Epithelial cell of proximal tubule (primary cell): ENCODE measurements around the gene NME7. TPM values are rescaled to one million over a fixed set of nuclear protein-coding genes. Genes with fewer than 3 reads are reported as not detected.
A peak's percentile ranks its signal among the peaks of the same experiment; 100 is the strongest.
"Not testable (repeated sequence)": the region's sequence is repeated elsewhere in the genome, so short reads cannot be mapped to it uniquely, and the experiment has no call there.

Source experiments
- DNase-seq: peaks from one replicate; pipeline ENCODE4 v3.0.0-alpha.2; 2011; ENCODE audit warnings: low read depth
- H3K4me3 ChIP-seq: 2 replicates; pipeline ENCODE4 v1.5.1; 2011; ENCODE audit warnings: low read depth, mild to moderate bottlenecking, low read length
- total RNA-seq: library from RNA; depleted of rRNA; stranded (reverse); fragments of >200 nt; gene quantifications from 2 replicates; pipeline ENCODE4 v1.2.3, GENCODE V29; 2015
- TF ChIP-seq, protein P1 (sequence below): conservative IDR thresholded peaks from 2 replicates; pipeline ENCODE4 v1.5.1; 2012; ENCODE audit warnings: low read depth, mild to moderate bottlenecking, low read length

NME7 gene
- total RNA-seq, 1 donor from 2014 or later: 50.9 TPM

DNA sequence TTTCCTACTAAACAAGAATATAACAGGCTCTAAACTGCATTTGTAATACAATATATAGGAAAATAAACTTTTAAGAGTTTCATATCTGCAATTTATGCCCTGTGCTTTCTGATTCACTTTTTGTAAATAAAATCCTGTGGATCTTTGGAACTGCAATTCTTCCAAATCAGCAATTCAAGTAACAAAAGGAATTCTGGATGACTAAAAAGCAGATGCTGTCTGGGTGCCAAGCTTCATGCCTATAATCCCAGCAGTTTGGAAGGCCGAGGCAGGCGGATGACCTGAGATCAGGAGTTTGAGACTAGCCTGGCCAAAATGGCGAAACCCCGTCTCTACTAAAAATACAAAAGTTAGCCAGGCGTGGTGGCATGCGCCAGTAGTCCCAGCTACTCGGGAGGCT is 6.3 kb downstream of the NME7 start:
- H3K4me3 ChIP-seq: no peak overlapping the region
- TF ChIP-seq, protein P1, sequence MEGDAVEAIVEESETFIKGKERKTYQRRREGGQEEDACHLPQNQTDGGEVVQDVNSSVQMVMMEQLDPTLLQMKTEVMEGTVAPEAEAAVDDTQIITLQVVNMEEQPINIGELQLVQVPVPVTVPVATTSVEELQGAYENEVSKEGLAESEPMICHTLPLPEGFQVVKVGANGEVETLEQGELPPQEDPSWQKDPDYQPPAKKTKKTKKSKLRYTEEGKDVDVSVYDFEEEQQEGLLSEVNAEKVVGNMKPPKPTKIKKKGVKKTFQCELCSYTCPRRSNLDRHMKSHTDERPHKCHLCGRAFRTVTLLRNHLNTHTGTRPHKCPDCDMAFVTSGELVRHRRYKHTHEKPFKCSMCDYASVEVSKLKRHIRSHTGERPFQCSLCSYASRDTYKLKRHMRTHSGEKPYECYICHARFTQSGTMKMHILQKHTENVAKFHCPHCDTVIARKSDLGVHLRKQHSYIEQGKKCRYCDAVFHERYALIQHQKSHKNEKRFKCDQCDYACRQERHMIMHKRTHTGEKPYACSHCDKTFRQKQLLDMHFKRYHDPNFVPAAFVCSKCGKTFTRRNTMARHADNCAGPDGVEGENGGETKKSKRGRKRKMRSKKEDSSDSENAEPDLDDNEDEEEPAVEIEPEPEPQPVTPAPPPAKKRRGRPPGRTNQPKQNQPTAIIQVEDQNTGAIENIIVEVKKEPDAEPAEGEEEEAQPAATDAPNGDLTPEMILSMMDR: no peak
- no peak for DNase-seq

DNA sequence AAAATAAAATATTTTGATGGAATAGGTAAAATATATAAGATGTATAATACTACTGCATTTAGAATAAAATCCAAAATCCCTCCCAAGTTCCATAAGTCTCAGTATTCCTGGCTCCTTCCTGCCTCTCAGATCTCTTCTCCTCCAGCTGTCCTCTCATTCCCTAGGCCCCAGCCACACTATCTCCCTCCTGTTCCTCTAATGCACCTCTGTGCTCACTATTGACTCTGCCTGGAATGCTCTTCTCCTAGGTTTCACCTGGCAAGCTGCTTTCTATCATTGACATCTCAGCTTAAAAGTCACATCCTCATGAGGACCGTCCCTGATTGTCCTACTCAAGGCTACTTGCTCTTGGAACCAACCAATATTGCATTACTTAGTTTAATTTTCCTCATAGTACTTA is 7.2 kb downstream of the NME7 start:
- TF ChIP-seq, protein P1: no peak
- no peak for DNase-seq
- no peak overlapping the region for H3K4me3 ChIP-seq

- TF ChIP-seq, protein P1: peak; percentile 77
- no peak for DNase-seq
- no peak overlapping the region for H3K4me3 ChIP-seq
These were observed 19.1 kb downstream of the NME7 start for GRCh38 chr1:169348383-169349036.

GRCh38 chr1:169347688-169348382 is 19.8 kb downstream of the NME7 start:
- TF ChIP-seq, protein P1: no peak
- DNase-seq: no peak
- H3K4me3 ChIP-seq: no peak overlapping the region

- TF ChIP-seq, protein P1: no peak
- DNase-seq: no peak
These were observed 21.5 kb downstream of the NME7 start for GRCh38 chr1:169346036-169346589.

DNA sequence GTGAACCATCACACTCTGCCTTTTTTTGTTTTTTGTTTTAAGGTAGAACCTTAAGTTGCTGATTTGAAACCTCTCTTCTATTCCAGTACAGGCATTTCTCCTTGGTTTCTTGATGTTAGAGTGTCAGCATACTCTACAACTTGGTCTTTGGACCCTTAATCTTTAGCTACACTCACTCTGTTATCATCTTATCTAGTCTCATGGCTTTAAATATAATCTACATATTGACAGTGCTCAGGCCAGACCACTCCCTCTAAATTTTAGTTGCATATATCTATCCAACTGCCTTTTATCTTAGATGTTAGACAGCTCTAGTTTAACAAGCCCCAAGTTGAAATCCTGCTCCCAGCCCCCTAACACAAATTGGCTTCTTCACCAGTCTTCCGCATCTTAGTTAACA is 22.1 kb downstream of the NME7 start:
- no peak overlapping the region for H3K4me3 ChIP-seq
- no peak for DNase-seq
- TF ChIP-seq, protein P1: no peak

More at GRCh38 chr1:169346036-169346589, 21.5 kb downstream of the NME7 start:
- no peak overlapping the region for H3K4me3 ChIP-seq

DNA sequence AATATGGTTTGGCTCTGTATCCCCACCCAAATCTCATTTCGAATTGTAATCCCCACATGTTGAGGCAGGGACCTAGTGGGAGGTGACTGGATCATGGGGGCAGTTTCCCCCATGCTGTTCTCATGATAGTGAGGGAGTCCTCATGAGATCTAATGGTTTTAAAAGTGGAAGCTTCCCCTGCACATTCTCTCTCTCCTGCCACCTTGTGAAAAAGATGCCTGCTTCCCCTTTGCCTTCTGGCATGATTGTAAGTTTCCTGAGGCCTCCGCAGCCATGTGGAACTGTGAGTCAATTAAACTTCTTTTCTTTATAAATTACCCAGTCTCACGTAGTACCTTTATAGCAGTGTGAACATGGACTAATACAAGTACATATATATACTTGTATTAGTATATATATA is 25.5 kb downstream of the NME7 start:
- not testable (repeated sequence) for H3K4me3 ChIP-seq, DNase-seq
